Endothelial cell of umbilical vein (primary cell): ENCODE results near the gene DYNLL2. TPM values are rescaled to one million over a fixed set of nuclear protein-coding genes. Genes with fewer than 3 reads are reported as not detected.

Experiments
- BruUV-seq: library from RNA; stranded (reverse); fragments of 400-500 nt; replicated peaks from 2 replicates; lab custom pipeline; 2021; lab: Mats Ljungman, UMichigan
- CTCF ChIA-PET: fragments of 300-600, 350-600 bp; sonication (Branson Sonifier 250); formaldehyde crosslinking; loops from one replicate; lab custom pipeline; 2021; ENCODE audit warnings: antibody characterized with exemption, inconsistent platforms; lab: Charles Lee
- POLR2A ChIA-PET: fragments of 300-600, 350-600 bp; sonication (Branson Sonifier 250); formaldehyde crosslinking; loops from one replicate; lab custom pipeline; 2021; ENCODE audit warnings: antibody characterized with exemption, inconsistent platforms; lab: Charles Lee
- DNase-seq: peaks from one replicate; pipeline ENCODE4 v3.0.0-alpha.2; 2011; ENCODE audit warnings: low read depth, low spot score
- FAIRE-seq: peaks from 2 replicates; lab custom pipeline; 2011; peaks lifted over from hg19 to GRCh38; lab: Jason Lieb, UNC
- H2AFZ ChIP-seq: 2 replicates; pipeline ENCODE4 v1.6.0; 2012; ENCODE audit warnings: low read depth, low read length, control low read depth, inconsistent platforms
- H3K27ac ChIP-seq: 2 replicates; pipeline ENCODE4 v1.5.1; 2011; ENCODE audit warnings: low read depth, mild to moderate bottlenecking, control low read depth, low read length, moderate library complexity; ENCODE audit not compliant: insufficient read depth
- H3K27me3 ChIP-seq, 2 experiments: 2 replicates each; pipeline versions ENCODE4 v1.6.0 to v1.6.1; 2011; ENCODE audit warnings: low read length in 2 of 2, mixed read lengths in 1 of 2; ENCODE audit not compliant: control insufficient read depth in 2 of 2, insufficient read depth in 2 of 2
- H3K36me3 ChIP-seq, 2 experiments: 2 replicates in 1 of 2; 3 replicates in 1 of 2; pipeline ENCODE4 v1.5.1; 2011; ENCODE audit warnings: low read length in 2 of 2, mild to moderate bottlenecking in 1 of 2, moderate library complexity in 1 of 2; ENCODE audit not compliant: control insufficient read depth in 2 of 2, insufficient read depth in 2 of 2; ENCODE audit errors: extremely low read depth in 1 of 2
- H3K4me1 ChIP-seq: 3 replicates; pipeline ENCODE4 v1.5.1; 2011; ENCODE audit warnings: mild to moderate bottlenecking, low read length; ENCODE audit not compliant: control insufficient read depth, insufficient read depth; ENCODE audit errors: extremely low read depth
- H3K4me2 ChIP-seq: 2 replicates; pipeline ENCODE4 v1.6.1; 2011; ENCODE audit warnings: low read length, control low read depth, mixed read lengths; ENCODE audit not compliant: insufficient read depth
- H3K4me3 ChIP-seq, 3 experiments: fragments of 200-600 bp in 1 of 3; sonication (generic), shearing (Covaris generic) in 1 of 3; replicated peaks in 1 of 3; 2 replicates each; pipeline ENCODE4 v1.5.1; 2011 to 2016; ENCODE audit warnings: control low read depth in 3 of 3, low read length in 3 of 3, mild to moderate bottlenecking in 2 of 3, inconsistent platforms in 1 of 3, low read depth in 1 of 3, moderate library complexity in 1 of 3; ENCODE audit not compliant: insufficient read depth in 1 of 3
- H3K79me2 ChIP-seq: 2 replicates; pipeline ENCODE4 v1.6.0; 2012; ENCODE audit warnings: low read length, inconsistent platforms; ENCODE audit not compliant: control insufficient read depth, insufficient read depth
- H3K9ac ChIP-seq: replicated peaks from 2 replicates; pipeline ENCODE3; 2011; ENCODE audit warnings: low read length, control low read depth; ENCODE audit not compliant: insufficient read depth; ENCODE audit errors: extremely low read depth
- H3K9me1 ChIP-seq: replicated peaks from 3 replicates; pipeline ENCODE4 v1.6.0; 2011; ENCODE audit warnings: mild to moderate bottlenecking, low read length; ENCODE audit not compliant: control insufficient read depth, insufficient read depth; ENCODE audit errors: extremely low read depth
- H3K9me3 ChIP-seq: replicated peaks from 2 replicates; pipeline ENCODE4 v1.5.1; 2012; ENCODE audit warnings: low read length, inconsistent platforms; ENCODE audit not compliant: control insufficient read depth, insufficient read depth
- H4K20me1 ChIP-seq: replicated peaks from 2 replicates; pipeline ENCODE3; 2011; ENCODE audit warnings: mild to moderate bottlenecking, low read length; ENCODE audit not compliant: control insufficient read depth, insufficient read depth; ENCODE audit errors: extremely low read depth
- EZH2 ChIP-seq: IDR thresholded peaks from 2 replicates; pipeline ENCODE4 v1.6.1; 2012; ENCODE audit warnings: borderline replicate concordance, low read depth, mild to moderate bottlenecking, moderate library complexity, low read length, inconsistent platforms; ENCODE audit not compliant: severe bottlenecking
- FOS ChIP-seq: IDR thresholded peaks from 2 replicates; pipeline ENCODE4 v1.6.1; 2011; ENCODE audit warnings: mild to moderate bottlenecking, low read length, moderate library complexity, borderline replicate concordance; ENCODE audit not compliant: insufficient read depth
- GATA2 ChIP-seq: IDR thresholded peaks from 2 replicates; pipeline ENCODE4 v1.7.0; 2011; ENCODE audit warnings: low read depth, mild to moderate bottlenecking, moderate library complexity, mixed read lengths, low read length; ENCODE audit not compliant: insufficient read length, insufficient read depth
- JUN ChIP-seq: IDR thresholded peaks from 2 replicates; pipeline ENCODE4 v1.6.1; 2011; ENCODE audit warnings: borderline replicate concordance, low read depth; ENCODE audit not compliant: insufficient read length, insufficient read depth
- MYC ChIP-seq: IDR thresholded peaks from one replicate; pipeline ENCODE4 v1.6.1; 2011; ENCODE audit warnings: mild to moderate bottlenecking, low read depth, low read length
- POLR2A ChIP-seq: IDR thresholded peaks from 2 replicates; pipeline ENCODE4 v1.6.1; 2012; ENCODE audit warnings: low read depth, mild to moderate bottlenecking, control low read depth, low read length
- POLR2AphosphoS5 ChIP-seq: IDR thresholded peaks from 2 replicates; pipeline ENCODE4 v1.6.1; 2012; ENCODE audit warnings: low read depth, mild to moderate bottlenecking, control low read depth, low read length, moderate library complexity; ENCODE audit not compliant: insufficient read depth
- dilution Hi-C: fragments of 300-500 bp; cut with MboI; formaldehyde crosslinking; loops from one replicate; pipeline ENCODE4 v1.15.0; 2019; ENCODE audit warnings: low sequenced_read_pairs; ENCODE audit not compliant: extremely low pct_ligation_motif_present
- intact Hi-C: fragments of 100-400 bp; cut with micrococcal nuclease; formaldehyde crosslinking; loops from one replicate; pipeline ENCODE4 v1.10.0; 2022
- polyA plus RNA-seq, 4 experiments: library from polyadenylated mRNA; depleted of rRNA in 3 of 4; stranded (reverse) in 3 of 4; unstranded in 1 of 4; fragments of >200 nt; gene quantifications; 2 replicates each; pipeline versions ENCODE4 v1.2.1 to v1.2.3, GENCODE V29; 2011 to 2012; ENCODE audit warnings: missing spikeins in 1 of 4
- total RNA-seq: library from RNA; stranded (reverse); gene quantifications from 2 replicates; pipeline ENCODE4 v1.2.3, GENCODE V29; 2021
- TF ChIP-seq, protein P1 (sequence below): IDR thresholded peaks from 2 replicates; pipeline ENCODE4 v1.6.1; 2011; ENCODE audit not compliant: insufficient read depth, insufficient read length
- TF ChIP-seq, protein P2 (sequence below), 2 donors: IDR thresholded peaks; 1 replicate in 1 of 2; 2 replicates in 1 of 2; pipeline ENCODE4 v1.5.1; 2011; ENCODE audit warnings: low read length in 2 of 2, mild to moderate bottlenecking in 2 of 2, moderate library complexity in 2 of 2, control low read depth in 1 of 2, inconsistent platforms in 1 of 2, low read depth in 1 of 2; ENCODE audit not compliant: insufficient read depth in 1 of 2; ENCODE audit errors: extremely low read depth in 1 of 2

DYNLL2 gene
- total and polyA plus RNA-seq, 2 donors (not counting 3 experiments of a cell fraction or from before 2014, with no cell fraction given): 7.4 to 19.0 TPM

DNA sequence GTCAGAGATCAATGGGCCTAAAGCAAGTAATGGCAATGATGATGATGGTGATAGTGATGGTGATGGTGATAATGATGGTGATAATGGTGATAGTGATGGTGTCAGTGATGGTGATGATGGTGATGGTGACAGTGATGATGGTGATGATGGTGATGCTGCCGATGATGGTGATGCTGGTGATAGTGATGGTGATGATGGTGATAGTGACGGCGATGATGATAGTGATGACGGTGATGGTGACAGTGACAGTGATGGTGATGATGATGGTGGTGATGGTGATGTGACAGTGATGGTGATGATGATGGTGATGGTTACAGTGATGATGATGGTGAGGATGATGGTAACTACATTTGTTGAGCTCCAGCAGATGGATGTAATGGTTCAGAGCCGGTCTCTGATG, 34.2 kb downstream of the DYNLL2 start:
- H3K36me3 ChIP-seq: no peaks in the 10 kb centered on the region
- FAIRE-seq (no peak), DNase-seq (no peak)
- H3K79me2 ChIP-seq: no peaks in the 10 kb centered on the region
- dilution Hi-C loops (no loop called here), intact Hi-C loops (no loop called here)
- no peaks in the 10 kb centered on the region for H3K4me1 ChIP-seq
- BruUV-seq: no TSS peak
- H3K9me1 ChIP-seq: no peaks in the 10 kb centered on the region
- H3K4me3 ChIP-seq: no peak overlapping the region
- H3K9me3 ChIP-seq: no peaks in the 10 kb centered on the region
- H3K27ac ChIP-seq: no peak overlapping the region
- TF ChIP-seq, protein P1, sequence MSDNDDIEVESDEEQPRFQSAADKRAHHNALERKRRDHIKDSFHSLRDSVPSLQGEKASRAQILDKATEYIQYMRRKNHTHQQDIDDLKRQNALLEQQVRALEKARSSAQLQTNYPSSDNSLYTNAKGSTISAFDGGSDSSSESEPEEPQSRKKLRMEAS: no peak
- TF ChIP-seq, protein P2, sequence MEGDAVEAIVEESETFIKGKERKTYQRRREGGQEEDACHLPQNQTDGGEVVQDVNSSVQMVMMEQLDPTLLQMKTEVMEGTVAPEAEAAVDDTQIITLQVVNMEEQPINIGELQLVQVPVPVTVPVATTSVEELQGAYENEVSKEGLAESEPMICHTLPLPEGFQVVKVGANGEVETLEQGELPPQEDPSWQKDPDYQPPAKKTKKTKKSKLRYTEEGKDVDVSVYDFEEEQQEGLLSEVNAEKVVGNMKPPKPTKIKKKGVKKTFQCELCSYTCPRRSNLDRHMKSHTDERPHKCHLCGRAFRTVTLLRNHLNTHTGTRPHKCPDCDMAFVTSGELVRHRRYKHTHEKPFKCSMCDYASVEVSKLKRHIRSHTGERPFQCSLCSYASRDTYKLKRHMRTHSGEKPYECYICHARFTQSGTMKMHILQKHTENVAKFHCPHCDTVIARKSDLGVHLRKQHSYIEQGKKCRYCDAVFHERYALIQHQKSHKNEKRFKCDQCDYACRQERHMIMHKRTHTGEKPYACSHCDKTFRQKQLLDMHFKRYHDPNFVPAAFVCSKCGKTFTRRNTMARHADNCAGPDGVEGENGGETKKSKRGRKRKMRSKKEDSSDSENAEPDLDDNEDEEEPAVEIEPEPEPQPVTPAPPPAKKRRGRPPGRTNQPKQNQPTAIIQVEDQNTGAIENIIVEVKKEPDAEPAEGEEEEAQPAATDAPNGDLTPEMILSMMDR (IDR thresholded peaks at IDR 0.05; ENCODE audit: extremely low read depth in 1 of 2, insufficient read depth in 1 of 2, low read depth in 1 of 2, low read length in 2 of 2): no peak
- TF ChIP-seq JUN (no peak), GATA2 (no peak), MYC (no peak), FOS (no peak), POLR2AphosphoS5 (no peak), EZH2 (no peak), POLR2A (no peak)
- no peak overlapping the region for H2AFZ ChIP-seq
- H4K20me1 ChIP-seq: no peaks in the 10 kb centered on the region
- H3K4me2 ChIP-seq: no peak overlapping the region
- ChIA-PET POLR2A (no interaction called here), CTCF (interaction anchor here (1.0 kb wide), 1 partner anchor 19 kb away, joined by 3 read pairs; no protein-coding TSS in a partner anchor)
- H3K9ac ChIP-seq: no peak overlapping the region
- peaks cover 3 to 4% of the 10 kb centered on the region in 2 experiments for H3K27me3 ChIP-seq
